Osteoblast (primary cell): ENCODE measurements around the gene RRAS2. TPM values are rescaled to one million over a fixed set of nuclear protein-coding genes. Genes with fewer than 3 reads are reported as not detected.

Experiments
- DNase-seq: peaks from one replicate; pipeline ENCODE4 v3.0.0; 2011; ENCODE audit warnings: low spot score, mixed read lengths; ENCODE audit not compliant: insufficient read length; ENCODE audit errors: missing footprints
- H2AFZ ChIP-seq: 2 replicates; pipeline ENCODE4 v1.6.0; 2011; ENCODE audit warnings: mild to moderate bottlenecking, low read length
- H3K27ac ChIP-seq: 2 replicates; pipeline ENCODE4 v1.5.1; 2011; ENCODE audit warnings: mild to moderate bottlenecking, low read depth, low read length, moderate library complexity
- H3K27me3 ChIP-seq: 2 replicates; pipeline ENCODE4 v1.6.0; 2012; ENCODE audit warnings: mild to moderate bottlenecking, control low read depth, inconsistent platforms, low read length, moderate library complexity; ENCODE audit not compliant: insufficient read depth
- H3K36me3 ChIP-seq: 2 replicates; pipeline ENCODE4 v1.5.1; 2011; ENCODE audit warnings: mild to moderate bottlenecking, low read length, control low read depth, moderate library complexity; ENCODE audit not compliant: insufficient read depth
- H3K4me1 ChIP-seq: 2 replicates; pipeline ENCODE4 v1.5.1; 2011; ENCODE audit warnings: mild to moderate bottlenecking, low read length, control low read depth, moderate library complexity; ENCODE audit not compliant: insufficient read depth
- H3K4me2 ChIP-seq: 2 replicates; pipeline ENCODE4 v1.6.0; 2011; ENCODE audit warnings: mild to moderate bottlenecking, low read length; ENCODE audit not compliant: insufficient read depth
- H3K4me3 ChIP-seq: fragments of 200-600 bp; sonication (generic); 3 replicates; pipeline ENCODE4 v1.5.1; 2012; ENCODE audit warnings: mild to moderate bottlenecking, low read length, inconsistent platforms; ENCODE audit not compliant: insufficient read depth
- H3K79me2 ChIP-seq: 2 replicates; pipeline ENCODE4 v1.6.0; 2012; ENCODE audit warnings: mild to moderate bottlenecking, low read length, control low read depth, inconsistent platforms; ENCODE audit not compliant: insufficient read depth
- H3K9me3 ChIP-seq: 2 replicates; pipeline ENCODE4 v1.5.1; 2011; ENCODE audit warnings: low read depth, low read length, control low read depth
- H4K20me1 ChIP-seq: 2 replicates; pipeline ENCODE4 v1.6.0; 2012; ENCODE audit warnings: mild to moderate bottlenecking, low read length, control low read depth; ENCODE audit not compliant: insufficient read depth
- CTCF ChIP-seq: IDR thresholded peaks from 2 replicates; pipeline ENCODE4 v1.5.1; 2011; ENCODE audit warnings: mild to moderate bottlenecking, low read depth, low read length, moderate library complexity; ENCODE audit errors: extremely low read depth
- total RNA-seq: library from RNA; depleted of rRNA; stranded (reverse); fragments of >200 nt; gene quantifications from 2 replicates; pipeline ENCODE4 v1.2.3, GENCODE V29; 2012

The RRAS2 gene
- total RNA-seq, 1 donor = 101 TPM

GRCh38 chr11:14341968-14342367 is 17.0 kb downstream of the RRAS2 start:
- Histone ChIP-seq H2AFZ (no peak overlapping the region), H3K79me2 (peaks cover 96% of the 10 kb centered on the region), H3K9me3 (no peaks in the 10 kb centered on the region), H4K20me1 (peaks cover 12% of the 10 kb centered on the region), H3K4me3 (no peak overlapping the region), H3K36me3 (no peaks in the 10 kb centered on the region), H3K27ac (no peak overlapping the region), H3K4me2 (no peak overlapping the region), H3K27me3 (no peaks in the 10 kb centered on the region), H3K4me1 (peaks cover 14% of the 10 kb centered on the region)
- no peak for TF ChIP-seq CTCF
- DNase-seq = no peak

- peaks cover 21% of the 10 kb centered on the region for H3K4me1 ChIP-seq
- H3K9me3 ChIP-seq = no peaks in the 10 kb centered on the region
- TF ChIP-seq CTCF = no peak
- no peak for DNase-seq
- peaks cover 11% of the 10 kb centered on the region for H4K20me1 ChIP-seq
- no peak overlapping the region for H3K4me3 ChIP-seq
- H3K27me3 ChIP-seq = no peaks in the 10 kb centered on the region
- peaks cover 96% of the 10 kb centered on the region for H3K79me2 ChIP-seq
- H3K4me2 ChIP-seq = no peak overlapping the region
- no peak overlapping the region for H3K27ac ChIP-seq
- no peaks in the 10 kb centered on the region for H3K36me3 ChIP-seq
- no peak overlapping the region for H2AFZ ChIP-seq
Observed at GRCh38 chr11:14340721-14341120, 18.3 kb downstream of the RRAS2 start.

DNA sequence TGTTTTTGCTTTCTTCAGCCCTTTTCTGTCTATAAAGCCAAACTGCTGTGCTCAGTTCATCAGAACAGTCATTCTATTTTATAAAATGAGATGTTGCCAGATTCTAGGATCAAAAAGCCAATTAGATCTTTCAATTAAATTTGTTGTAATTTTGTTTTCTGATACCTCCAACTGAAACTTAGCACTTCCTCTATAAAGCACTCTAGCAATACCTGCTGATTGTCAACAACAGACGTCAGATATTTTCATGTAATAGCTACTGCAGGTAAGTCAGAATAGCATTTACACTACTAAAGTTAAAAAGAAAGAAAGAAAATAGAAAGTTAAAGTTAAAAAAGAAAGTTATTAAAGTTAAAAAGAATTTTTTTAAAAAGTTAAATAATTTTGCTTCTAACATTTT is 19.6 kb downstream of the RRAS2 start:
- Histone ChIP-seq H4K20me1 (peaks cover 2% of the 10 kb centered on the region), H2AFZ (no peak overlapping the region), H3K79me2 (peaks cover 96% of the 10 kb centered on the region), H3K4me1 (peaks cover 24% of the 10 kb centered on the region), H3K9me3 (no peaks in the 10 kb centered on the region), H3K27ac (no peak overlapping the region), H3K4me2 (no peak overlapping the region), H3K27me3 (no peaks in the 10 kb centered on the region), H3K36me3 (no peaks in the 10 kb centered on the region), H3K4me3 (no peak overlapping the region)
- DNase-seq = no peak
- no peak for TF ChIP-seq CTCF

GRCh38 chr11:14336507-14337503 is 22.2 kb downstream of the RRAS2 start:
- Histone ChIP-seq H3K4me1 (peaks cover 20% of the 10 kb centered on the region), H3K9me3 (no peaks in the 10 kb centered on the region), H3K36me3 (no peaks in the 10 kb centered on the region), H2AFZ (no peak overlapping the region), H3K27ac (peak overlapping the region; percentile 69), H4K20me1 (peaks cover 10% of the 10 kb centered on the region), H3K27me3 (no peaks in the 10 kb centered on the region), H3K4me3 (peak overlapping the region; percentile 3), H3K4me2 (peak overlapping the region; percentile 57), H3K79me2 (peaks cover 94% of the 10 kb centered on the region)
- no peak for TF ChIP-seq CTCF
- DNase-seq = peak; percentile 92
